ENCODE measurements around the gene CCM2. TPM values are rescaled to one million over a fixed set of nuclear protein-coding genes. Genes with fewer than 3 reads are reported as not detected.

Gene CCM2
- total and polyA plus RNA-seq, 10 donors: 67.8 to 108 (median 83.8) TPM

DNA sequence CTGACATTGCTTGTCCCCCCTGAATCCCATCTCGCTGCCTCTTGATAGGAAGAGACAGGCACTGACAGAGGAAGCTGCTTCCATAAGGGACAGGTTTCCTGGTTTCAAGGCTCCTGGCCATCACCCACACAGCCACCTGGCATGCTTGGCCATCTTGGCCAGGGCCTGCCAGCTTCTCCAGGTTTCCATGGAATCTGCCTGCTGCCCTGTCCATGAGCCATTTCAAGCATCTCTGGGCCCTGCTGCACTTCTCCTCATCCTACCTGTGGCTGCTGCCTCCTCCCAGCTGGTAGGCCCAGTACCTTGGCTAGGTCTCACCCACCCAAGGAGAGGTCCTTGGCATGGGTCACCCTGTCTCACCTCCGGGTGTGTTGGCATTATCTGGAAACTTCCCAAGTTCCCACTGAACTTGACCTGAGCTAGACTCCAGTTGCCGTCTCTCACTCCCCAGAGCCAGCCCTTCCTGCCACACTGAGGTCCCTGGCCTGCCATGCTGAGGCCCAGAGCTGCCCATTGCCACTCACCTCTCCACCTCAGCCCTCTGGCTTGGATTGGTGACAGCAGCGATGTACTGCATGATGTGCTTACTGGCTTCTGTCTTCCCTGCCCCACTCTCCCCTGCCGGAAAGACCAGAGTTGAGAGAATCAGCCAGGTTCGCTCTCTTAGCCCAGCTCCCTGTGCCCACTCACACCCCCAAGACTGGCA lies 23.8 kb upstream of the CCM2 start:
- no peaks in the 10 kb centered on the region for H3K27me3 ChIP-seq (replicated peaks in 1 of 7)
- H3K9me3 ChIP-seq: no peaks in the 10 kb centered on the region
- no peak for TF ChIP-seq POLR2AphosphoS5 (IDR thresholded peaks at IDR 0.05)
- no peak for TF ChIP-seq POLR2A (IDR thresholded peaks at IDR 0.05)
- TF ChIP-seq, protein P1, sequence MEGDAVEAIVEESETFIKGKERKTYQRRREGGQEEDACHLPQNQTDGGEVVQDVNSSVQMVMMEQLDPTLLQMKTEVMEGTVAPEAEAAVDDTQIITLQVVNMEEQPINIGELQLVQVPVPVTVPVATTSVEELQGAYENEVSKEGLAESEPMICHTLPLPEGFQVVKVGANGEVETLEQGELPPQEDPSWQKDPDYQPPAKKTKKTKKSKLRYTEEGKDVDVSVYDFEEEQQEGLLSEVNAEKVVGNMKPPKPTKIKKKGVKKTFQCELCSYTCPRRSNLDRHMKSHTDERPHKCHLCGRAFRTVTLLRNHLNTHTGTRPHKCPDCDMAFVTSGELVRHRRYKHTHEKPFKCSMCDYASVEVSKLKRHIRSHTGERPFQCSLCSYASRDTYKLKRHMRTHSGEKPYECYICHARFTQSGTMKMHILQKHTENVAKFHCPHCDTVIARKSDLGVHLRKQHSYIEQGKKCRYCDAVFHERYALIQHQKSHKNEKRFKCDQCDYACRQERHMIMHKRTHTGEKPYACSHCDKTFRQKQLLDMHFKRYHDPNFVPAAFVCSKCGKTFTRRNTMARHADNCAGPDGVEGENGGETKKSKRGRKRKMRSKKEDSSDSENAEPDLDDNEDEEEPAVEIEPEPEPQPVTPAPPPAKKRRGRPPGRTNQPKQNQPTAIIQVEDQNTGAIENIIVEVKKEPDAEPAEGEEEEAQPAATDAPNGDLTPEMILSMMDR (IDR thresholded peaks at IDR 0.05 in 8 of 11, conservative IDR thresholded peaks at IDR 0.05 in 3 of 11): no peak
- 90 to 98% (median 90%) methylated on average over 6 of the region's 6 CpGs for WGBS, 5 donors
- peak overlapping the region in 4 of 8 donors; percentile 88 to 94 (median 91) for H3K27ac ChIP-seq
- DNase-seq: peak; percentile 76
- intact Hi-C loops (cut with DNase I; ENCODE audit: low total_unique reads): loop anchor here (10.0 kb wide), 1 partner anchor 49 kb away; no protein-coding TSS in a partner anchor
- peaks cover 29 to 77% (median 60%) of the 10 kb centered on the region in 6 donors for H3K4me1 ChIP-seq
- peaks cover 0 to 60% (median 36%) of the 10 kb centered on the region in 6 donors for H3K36me3 ChIP-seq
- peak overlapping the region in 1 of 8 donors; percentile 82 for H3K4me3 ChIP-seq

DNA sequence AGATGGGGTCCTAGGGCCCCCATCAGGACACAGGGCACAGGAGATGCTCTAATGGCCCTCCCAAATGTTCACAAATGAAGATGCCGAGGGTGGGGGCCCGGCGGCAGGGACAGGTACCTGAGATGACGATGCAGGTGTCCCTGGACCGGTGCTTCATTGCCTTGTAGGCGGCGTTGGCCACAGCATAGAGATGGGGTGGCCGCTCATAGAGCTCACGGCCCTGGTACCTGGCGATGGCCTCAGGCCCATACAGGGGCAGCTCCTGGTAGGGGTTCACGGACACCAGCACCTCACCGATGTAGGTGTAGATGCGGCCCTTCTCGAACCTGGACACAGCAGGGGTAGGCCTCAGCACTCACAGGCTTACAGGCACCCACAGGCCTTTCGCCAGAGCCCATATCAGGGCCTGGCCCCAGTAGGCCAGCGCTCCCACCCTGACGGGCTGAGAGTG lies 23.2 kb upstream of the CCM2 start:
- H3K9me3 ChIP-seq: no peaks in the 10 kb centered on the region
- H3K4me1 ChIP-seq: peaks cover 35 to 83% (median 66%) of the 10 kb centered on the region in 6 donors
- no peak for TF ChIP-seq POLR2AphosphoS5 (IDR thresholded peaks at IDR 0.05)
- peak; percentile 82 for DNase-seq
- 91 to 96% (median 95%) methylated on average over 13 to 17 of the region's 17 CpGs; no CpG with 5 or more reads in 1 of the 5 donors for WGBS, 5 donors
- peaks cover 0 to 58% (median 34%) of the 10 kb centered on the region in 6 donors for H3K36me3 ChIP-seq
- intact Hi-C loops (cut with DNase I; ENCODE audit: low total_unique reads): loop anchor here (10.0 kb wide), 1 partner anchor 48 kb away; no protein-coding TSS in a partner anchor
- peak overlapping the region in 4 of 8 donors; percentile 50 to 82 (median 52) for H3K4me3 ChIP-seq
- H3K27ac ChIP-seq: peak overlapping the region in 6 of 8 donors; percentile 77 to 94 (median 89)
- H3K27me3 ChIP-seq (replicated peaks in 1 of 7): no peaks in the 10 kb centered on the region

- no peaks in the 10 kb centered on the region for H3K9me3 ChIP-seq
- peaks cover 0 to 58% (median 36%) of the 10 kb centered on the region in 6 donors for H3K36me3 ChIP-seq
- intact Hi-C loops (cut with DNase I; ENCODE audit: low total_unique reads): loop anchor here (10.0 kb wide), 1 partner anchor 47 kb away; no protein-coding TSS in a partner anchor
- H3K4me3 ChIP-seq: peak overlapping the region; percentile 30 to 82 (median 52)
- H3K27me3 ChIP-seq (replicated peaks in 1 of 7): no peaks in the 10 kb centered on the region
- TF ChIP-seq, protein P1 (IDR thresholded peaks at IDR 0.05 in 8 of 11, conservative IDR thresholded peaks at IDR 0.05 in 3 of 11): no peak
- TF ChIP-seq POLR2AphosphoS5 (IDR thresholded peaks at IDR 0.05): peak in 2 of 3 donors; percentile 49 to 59
- TF ChIP-seq POLR2A (IDR thresholded peaks at IDR 0.05): no peak
- WGBS, 5 donors: 13 to 43% (median 15%) methylated on average over 8 of the region's 8 CpGs
- H3K4me1 ChIP-seq: peaks cover 35 to 89% (median 68%) of the 10 kb centered on the region in 6 donors
- peak; percentile 89 for DNase-seq
- H3K27ac ChIP-seq: peak overlapping the region; percentile 46 to 94 (median 85)
Observed at GRCh38 chr7:44977304-44977958, 22.6 kb upstream of the CCM2 start.

DNA sequence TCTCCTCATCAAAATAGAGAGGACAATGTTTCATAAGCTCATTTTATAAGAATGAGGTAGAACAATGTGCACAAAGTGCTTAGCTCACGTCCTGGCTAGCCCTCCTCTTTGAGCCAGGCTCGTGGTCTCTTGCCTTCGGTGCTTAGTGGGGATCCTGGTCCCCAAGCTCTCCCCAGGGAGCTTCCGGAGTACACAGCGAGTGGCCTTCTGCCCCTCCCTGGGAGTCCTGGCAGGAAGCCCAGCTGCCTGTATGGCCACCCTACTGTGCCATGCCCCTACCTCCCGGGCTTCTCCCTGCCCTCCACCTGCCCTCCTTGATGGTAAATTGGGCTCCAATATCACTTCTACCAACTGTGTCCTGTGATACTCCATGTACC lies 22.1 kb upstream of the CCM2 start:
- Histone ChIP-seq H3K27me3 (replicated peaks in 1 of 7) (no peaks in the 10 kb centered on the region), H3K4me1 (peaks cover 35 to 93% (median 72%) of the 10 kb centered on the region in 6 donors), H3K36me3 (peaks cover 0 to 58% (median 39%) of the 10 kb centered on the region in 6 donors), H3K27ac (peak overlapping the region; percentile 46 to 94 (median 85)), H3K4me3 (peak overlapping the region; percentile 30 to 82 (median 52)), H3K9me3 (no peaks in the 10 kb centered on the region)
- TF ChIP-seq, protein P1 (IDR thresholded peaks at IDR 0.05 in 8 of 11, conservative IDR thresholded peaks at IDR 0.05 in 3 of 11): no peak
- TF ChIP-seq POLR2A (IDR thresholded peaks at IDR 0.05): no peak
- no peak for TF ChIP-seq POLR2AphosphoS5 (IDR thresholded peaks at IDR 0.05)
- intact Hi-C loops (cut with DNase I; ENCODE audit: low total_unique reads): loop anchor here (10.0 kb wide), 1 partner anchor 47 kb away; no protein-coding TSS in a partner anchor
- DNase-seq: peak; percentile 83
- 13 to 47% (median 32%) methylated on average over 5 to 6 of the region's 6 CpGs for WGBS, 5 donors
